ENCODE measurements around the gene DGKQ. TPM values are rescaled to one million over a fixed set of nuclear protein-coding genes. Genes with fewer than 3 reads are reported as not detected.

DGKQ gene
- total and polyA plus RNA-seq, 9 of the 15 experiments (the other 6 are each of a cell fraction or from before 2014, with no cell fraction given): 0.17 to 22.0 (median 5.6) TPM

DNA sequence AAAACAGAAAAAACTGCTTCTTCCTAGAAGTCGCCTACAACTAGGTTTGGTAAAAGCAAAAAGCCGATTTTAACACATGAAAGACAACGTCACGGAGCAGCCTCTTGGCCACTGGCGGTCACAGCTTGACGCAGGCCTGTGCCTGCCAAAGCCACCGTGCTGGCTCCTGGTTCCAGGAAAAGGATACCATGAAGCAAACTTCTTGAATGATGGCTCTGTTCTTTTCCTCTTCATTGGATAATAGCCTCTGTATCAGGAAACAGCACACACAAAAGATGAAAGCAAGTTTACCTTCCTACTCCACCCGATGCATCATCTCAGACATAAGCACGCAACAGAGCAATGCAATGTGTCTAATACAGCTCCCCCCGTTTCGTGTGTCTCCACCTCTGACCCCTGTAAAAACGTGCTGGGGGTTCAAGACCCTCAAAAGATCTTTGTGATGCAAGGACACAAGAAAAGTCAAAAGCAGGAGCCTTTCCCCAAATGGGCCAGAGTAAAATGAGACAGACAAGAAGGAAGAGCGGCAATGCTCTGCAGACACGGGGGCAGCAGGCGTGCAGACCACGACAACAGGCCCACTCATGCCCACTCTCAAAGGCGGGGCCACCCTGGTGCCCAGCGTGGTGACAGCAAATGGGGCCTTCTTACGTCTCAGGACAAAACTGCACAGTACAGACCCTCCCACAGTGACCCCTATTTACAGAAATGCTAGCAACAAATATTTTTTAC lies 60.7 kb downstream of the DGKQ start:
- Histone ChIP-seq H3K36me3 (ENCODE audit: control insufficient read depth, insufficient read depth, low read length) (peaks cover 51% of the 10 kb centered on the region; the same call in 2 of the 3 replicates), H2AFZ (ENCODE audit: low read depth, low read length) (no peak overlapping the region), H3K9me3 (replicated peaks; ENCODE audit: control insufficient read depth, insufficient read depth, low read depth, low read length) (no peaks in the 10 kb centered on the region), H3K9me1 (ENCODE audit: control insufficient read depth, insufficient read depth, low read length) (no peaks in the 10 kb centered on the region), H3K4me3 (no peak overlapping the region), H3K79me2 (ENCODE audit: control insufficient read depth, insufficient read depth, low read length) (peaks cover 35% of the 10 kb centered on the region), H4K20me1 (replicated peaks; ENCODE audit: control insufficient read depth, insufficient read depth, low read length) (0 out of 2 replicates have a peak, but pooled peaks cover 6% of the 10 kb centered on the region), H3K27me3 (ENCODE audit: control insufficient read depth in 2 of 2, insufficient read depth in 2 of 2, low read length in 2 of 2) (no peaks in the 10 kb centered on the region), H3K9ac (ENCODE audit: insufficient read depth in 1 of 2, low read depth in 2 of 2, low read length in 2 of 2) (no peak overlapping the region), H3K4me1 (replicated peaks in 1 of 2; ENCODE audit: control insufficient read depth in 2 of 2, insufficient read depth in 2 of 2, low read length in 2 of 2) (peaks cover 0 to 21% of the 10 kb centered on the region in 2 experiments; a peak in 2 of 5 replicates), H3K4me2 (ENCODE audit: insufficient read depth, low read length) (no peak overlapping the region), H3K27ac (ENCODE audit: extremely low read depth, low read depth, low read length) (no peak overlapping the region)
- intact Hi-C loops (cut with micrococcal nuclease) (no loop called here), in situ Hi-C loops (cut with MboI) (no loop called here)
- 80% methylated on average over 18 of the region's 19 CpGs for WGBS (ENCODE audit: insufficient coverage, low coverage, missing lambda C conversion rate)
- POLR2A ChIA-PET: interaction anchor here (0.6 to 0.7 kb wide), 2 partner anchors 41 to 74 kb away, joined by 3 read pairs; partner anchors contain the start of gene IDUA
- no peak for TF ChIP-seq ZC3H11A (IDR thresholded peaks at IDR 0.05; ENCODE audit: low read depth, low read length)
- TF ChIP-seq ZNF780A (CRISPR knock-in tag; IDR thresholded peaks at IDR 0.05): no peak
- ATAC-seq: no peak
- CTCF ChIA-PET (ENCODE audit: low intra/inter-chr PET ratio): no interaction called here
- no TSS peak for BruUV-seq (replicated peaks)
- no peak for FAIRE-seq
- DNase-seq (ENCODE audit: extremely low read depth in 1 of 4, low spot score in 3 of 4): no peak

- Histone ChIP-seq H3K4me1 (replicated peaks in 1 of 2; ENCODE audit: control insufficient read depth in 2 of 2, insufficient read depth in 2 of 2, low read length in 2 of 2) (peaks cover 0 to 21% of the 10 kb centered on the region in 2 experiments; a peak in 2 of 5 replicates), H3K4me2 (ENCODE audit: insufficient read depth, low read length) (no peak overlapping the region), H4K20me1 (replicated peaks; ENCODE audit: control insufficient read depth, insufficient read depth, low read length) (0 out of 2 replicates have a peak, but pooled peaks cover 6% of the 10 kb centered on the region), H3K27ac (ENCODE audit: extremely low read depth, low read depth, low read length) (no peak overlapping the region), H3K9me1 (ENCODE audit: control insufficient read depth, insufficient read depth, low read length) (no peaks in the 10 kb centered on the region), H3K9ac (ENCODE audit: insufficient read depth in 1 of 2, low read depth in 2 of 2, low read length in 2 of 2) (no peak overlapping the region), H3K79me2 (ENCODE audit: control insufficient read depth, insufficient read depth, low read length) (peaks cover 31% of the 10 kb centered on the region), H3K27me3 (ENCODE audit: control insufficient read depth in 2 of 2, insufficient read depth in 2 of 2, low read length in 2 of 2) (no peaks in the 10 kb centered on the region), H3K36me3 (ENCODE audit: control insufficient read depth, insufficient read depth, low read length) (peaks cover 58% of the 10 kb centered on the region; the same call in 2 of the 3 replicates), H3K9me3 (replicated peaks; ENCODE audit: control insufficient read depth, insufficient read depth, low read depth, low read length) (no peaks in the 10 kb centered on the region), H2AFZ (ENCODE audit: low read depth, low read length) (no peak overlapping the region), H3K4me3 (no peak overlapping the region)
- DNase-seq (ENCODE audit: extremely low read depth in 1 of 4, low spot score in 3 of 4) (no peak), ATAC-seq (no peak), FAIRE-seq (no peak)
- CTCF ChIA-PET (ENCODE audit: low intra/inter-chr PET ratio): no interaction called here
- 93% methylated on average over 19 of the region's 29 CpGs for WGBS (ENCODE audit: insufficient coverage, low coverage, missing lambda C conversion rate)
- in situ Hi-C loops (cut with MboI): no loop called here
- no TSS peak for BruUV-seq (replicated peaks)
- intact Hi-C loops (cut with micrococcal nuclease): no loop called here
- TF ChIP-seq JUN (IDR thresholded peaks at IDR 0.05; ENCODE audit: borderline replicate concordance, low read depth, low read length) (no peak), JUN (CRISPR knock-in tag; IDR thresholded peaks at IDR 0.05; ENCODE audit: borderline replicate concordance) (no peak)
- POLR2A ChIA-PET: interaction anchor here (0.6 to 0.8 kb wide), 2 partner anchors 13 to 75 kb away, joined by 3 read pairs; partner anchors contain the start of gene IDUA
Measured at GRCh38 chr4:911871-912490, 61.4 kb downstream of the DGKQ start.
